C1 segment of cervical spinal cord (tissue), 14 donors: ENCODE measurements around the gene ICA1.
"Not testable (repeated sequence)": the region's sequence is repeated elsewhere in the genome, so short reads cannot be mapped to it uniquely, and the experiment has no call there.

ENCODE experiments used
- DNase-seq, 14 donors: peaks; one replicate each; lab custom pipeline; 2025; lab: John Stamatoyannopoulos, UW

ICA1 gene

GRCh38 chr7:8261711-8262695 lies at the start of gene ICA1:
TSS of gene ICA1 (minus strand) at chr7:8262167. CDS start at chr7:8235926, 26,241 bp downstream.
- DNase-seq = peak in 7 of 14 donors; percentile 2 to 70 (median 24)

DNA sequence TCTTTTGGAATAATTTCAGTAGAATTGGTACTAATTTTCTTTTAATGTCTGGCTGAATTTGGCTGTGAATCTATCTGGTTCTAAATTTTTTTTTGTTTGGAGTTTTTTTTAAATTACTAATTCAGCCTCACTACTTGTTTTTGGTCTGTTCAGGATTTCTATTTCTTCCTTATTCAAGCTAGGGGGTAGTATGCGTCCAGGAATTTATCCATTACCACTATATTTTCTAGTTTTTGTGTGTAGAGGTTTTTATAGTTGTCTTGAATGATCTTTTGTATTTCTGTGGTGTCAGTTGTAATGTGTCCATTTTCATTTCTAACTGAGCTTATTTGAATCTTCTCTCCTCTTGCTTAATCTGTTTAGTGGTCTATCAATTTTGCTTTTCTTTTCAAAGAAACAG lies 48.9 kb upstream of the ICA1 start:
- no peak for DNase-seq

GRCh38 chr7:8305625-8306388 lies 43.8 kb upstream of the ICA1 start:
- DNase-seq = no peak

DNA sequence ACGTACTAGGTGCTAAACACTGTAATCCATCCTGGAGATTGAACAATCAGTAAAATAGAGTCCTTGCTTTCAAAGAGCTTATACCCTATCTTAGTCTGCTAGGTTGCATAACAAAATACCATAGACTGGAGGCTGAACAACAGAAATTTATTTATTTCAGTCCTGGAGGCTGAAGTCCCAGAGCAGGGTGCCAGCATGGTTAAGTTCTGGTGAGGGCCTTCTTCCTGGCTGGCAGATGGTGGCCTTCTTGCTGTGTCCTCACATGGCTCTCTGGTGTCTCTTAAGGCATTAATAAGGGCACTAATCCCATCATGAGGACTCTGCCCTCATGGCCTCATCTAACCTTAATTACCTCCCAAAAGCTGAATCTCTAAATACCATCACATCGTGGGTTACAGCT lies 43.1 kb upstream of the ICA1 start:
- DNase-seq = no peak

- DNase-seq = no peak
These were observed 42.0 kb upstream of the ICA1 start for GRCh38 chr7:8303904-8304528.

DNA sequence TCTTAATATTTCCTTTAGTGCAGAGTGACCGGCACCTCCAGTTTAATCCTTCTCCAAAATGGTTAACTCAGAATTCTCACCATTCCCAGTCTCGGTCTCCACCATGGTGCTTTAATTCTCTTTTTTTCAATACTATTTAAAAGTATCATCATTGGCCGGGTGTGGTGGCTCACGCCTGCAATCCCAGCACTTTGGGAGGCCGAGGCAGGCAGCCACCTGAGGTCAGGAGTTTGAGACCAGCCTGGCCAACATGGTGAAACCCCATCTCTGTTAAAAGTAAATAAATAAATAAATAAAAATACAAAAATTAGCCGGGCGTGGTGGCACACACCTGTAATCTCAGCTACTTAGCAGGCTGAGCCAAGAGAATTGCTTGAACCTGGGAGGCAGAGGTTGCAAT lies 35.1 kb upstream of the ICA1 start:
- not testable (repeated sequence) for DNase-seq

DNA sequence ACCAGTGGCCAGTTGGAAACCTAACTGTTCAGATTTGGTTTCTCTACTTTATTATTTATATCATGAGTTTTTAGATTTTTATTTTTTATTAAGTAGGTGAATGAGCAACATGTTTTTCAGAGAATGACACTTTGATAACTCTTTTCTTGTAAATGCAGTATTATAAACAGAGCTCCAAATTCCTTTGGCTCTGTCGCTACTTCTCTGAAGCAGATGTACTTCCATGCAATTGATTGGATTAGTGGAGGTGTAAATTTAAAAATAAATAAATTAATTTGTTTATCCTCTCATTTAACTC lies 34.3 kb upstream of the ICA1 start:
- DNase-seq = no peak

DNA sequence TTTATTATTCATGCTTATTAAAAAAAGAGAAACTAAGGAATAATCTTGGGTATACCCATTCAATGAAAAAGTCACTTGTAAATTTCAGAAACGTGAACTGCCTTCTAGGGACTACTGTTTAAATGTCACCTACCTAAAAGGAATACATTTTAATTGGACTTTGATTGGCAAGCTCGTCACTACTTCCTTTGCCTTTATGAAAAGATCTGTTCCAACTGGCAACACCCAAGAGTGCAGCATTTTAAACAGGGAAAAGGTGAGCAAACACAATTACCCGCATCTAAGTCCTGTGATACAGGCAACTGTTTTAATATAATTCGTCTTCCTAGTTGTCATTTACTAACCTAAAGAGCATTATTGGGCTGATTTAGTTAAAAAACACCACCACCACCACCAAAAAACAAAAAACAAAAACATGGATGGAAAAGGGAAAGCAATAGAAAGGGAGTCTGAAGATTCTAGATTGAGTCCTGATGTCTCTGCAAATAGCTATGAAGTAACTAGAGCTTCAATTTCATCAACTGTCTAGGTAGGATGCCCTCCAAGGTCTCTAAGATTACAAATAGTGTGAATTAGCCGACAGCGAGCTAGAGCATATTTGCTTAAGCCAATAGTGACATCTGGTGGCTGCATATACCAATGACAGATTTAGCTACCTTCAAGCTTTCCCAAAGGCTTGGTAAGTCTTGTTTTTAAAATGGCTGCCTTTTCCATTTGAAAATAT lies 33.8 kb upstream of the ICA1 start:
- DNase-seq = peak in 6 of 14 donors; percentile 1 to 66 (median 4)

DNA sequence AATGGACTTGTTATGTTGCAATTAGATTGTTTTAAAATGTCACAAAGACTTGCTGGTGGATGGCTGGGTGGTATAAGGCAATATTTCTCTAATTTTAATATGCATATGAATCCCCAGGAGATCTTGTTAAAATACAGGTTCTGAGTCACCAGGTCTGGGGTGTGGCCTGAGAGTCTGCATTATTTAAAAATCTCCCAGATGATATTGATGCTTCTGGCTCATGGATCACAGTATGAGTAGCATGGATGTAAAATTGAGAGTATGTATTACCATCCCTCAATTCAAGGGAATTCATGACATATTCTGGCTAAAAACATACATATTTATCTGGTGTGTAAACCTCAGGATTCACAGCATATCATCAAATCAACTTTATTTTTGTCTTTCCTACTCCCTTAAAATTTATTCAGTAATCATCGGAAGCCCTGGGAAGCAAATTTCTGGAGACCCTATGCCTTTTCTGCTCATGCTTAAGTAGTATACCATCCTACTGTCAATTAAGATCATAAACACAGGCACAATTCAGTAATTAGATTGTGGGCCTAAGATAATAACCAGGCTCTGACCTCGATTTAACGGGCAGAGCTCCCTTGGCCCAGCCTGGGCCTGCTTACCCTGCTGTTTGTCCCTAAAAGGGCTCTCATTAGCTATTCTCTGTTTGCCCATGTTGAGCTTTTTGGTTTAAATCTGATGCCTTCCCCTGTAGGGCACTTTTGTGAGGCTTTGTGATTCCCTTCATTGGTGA lies 29.6 kb upstream of the ICA1 start:
- no peak for DNase-seq

DNA sequence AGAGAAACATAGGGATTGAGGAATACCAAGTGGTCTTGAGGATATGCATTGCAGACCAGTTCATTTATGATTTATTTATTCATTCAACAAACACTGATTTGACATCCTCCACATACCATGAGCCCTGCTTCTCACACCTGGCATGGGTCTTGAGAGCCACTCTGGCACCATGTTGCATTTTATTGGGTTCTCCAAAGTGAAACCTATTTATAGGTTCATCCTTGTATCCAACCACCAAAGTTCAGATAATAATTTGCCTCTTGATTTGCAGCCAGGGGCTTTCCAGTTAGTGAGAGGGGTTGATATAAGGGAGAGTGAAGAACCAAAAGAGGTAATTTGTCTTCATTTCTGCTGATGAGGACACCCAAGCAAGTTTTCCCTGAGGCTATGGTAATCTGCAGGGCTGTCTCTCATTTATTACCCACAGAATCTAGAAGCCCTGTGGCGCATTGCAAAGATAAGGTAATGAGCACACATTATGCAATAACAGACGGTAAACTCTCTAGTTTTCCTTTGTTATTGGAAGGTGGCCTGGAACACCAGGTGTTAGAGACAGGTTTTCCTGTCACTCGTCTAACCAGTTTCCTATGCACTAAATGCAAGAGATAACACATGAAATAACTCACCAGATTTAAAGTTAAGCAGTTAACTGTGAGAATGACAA lies 28.8 kb upstream of the ICA1 start:
- DNase-seq = peak in 1 of 14 donors; percentile 44

- DNase-seq = no peak
These were observed 24.2 kb upstream of the ICA1 start for GRCh38 chr7:8286118-8286517.

DNA sequence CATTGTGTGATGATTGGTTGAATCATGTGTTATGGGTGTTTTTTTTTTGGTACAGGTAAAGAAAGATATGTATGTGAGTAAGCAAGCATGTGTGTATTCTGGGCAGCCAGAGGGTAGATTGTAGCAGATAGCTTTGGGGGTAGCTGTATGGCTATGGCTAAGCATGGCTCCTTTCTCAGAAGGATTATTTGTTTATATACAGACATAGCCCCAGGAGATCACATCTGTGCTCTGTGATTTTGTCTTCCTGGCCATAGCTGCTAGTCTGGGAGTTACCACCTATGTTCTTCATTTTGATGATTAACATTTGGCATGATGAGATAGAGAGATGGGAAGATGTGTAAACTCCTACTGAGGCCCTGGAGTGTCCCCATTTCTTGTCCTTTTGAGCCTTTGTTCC lies 23.2 kb upstream of the ICA1 start:
- no peak for DNase-seq

- DNase-seq = no peak
These were observed 22.6 kb upstream of the ICA1 start for GRCh38 chr7:8284606-8285005.

DNA sequence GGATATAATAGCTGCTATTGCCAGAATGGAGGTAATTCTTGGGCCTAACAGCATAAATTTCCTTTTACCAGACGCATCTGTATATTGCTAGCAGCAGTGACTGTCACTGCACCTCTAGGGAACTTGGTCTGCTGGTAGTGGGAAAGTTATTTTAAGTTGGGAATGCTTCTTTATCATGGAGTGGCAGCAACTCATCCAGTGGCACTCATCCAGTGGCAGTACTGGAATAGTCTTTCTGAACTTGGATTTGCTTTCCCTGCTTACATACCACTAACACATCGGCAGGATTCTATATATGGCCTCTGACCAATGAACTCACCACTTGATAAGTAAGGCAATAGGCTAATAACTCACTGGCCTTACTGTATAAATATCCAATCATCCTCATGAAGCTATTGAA lies 22.0 kb upstream of the ICA1 start:
- DNase-seq = no peak

DNA sequence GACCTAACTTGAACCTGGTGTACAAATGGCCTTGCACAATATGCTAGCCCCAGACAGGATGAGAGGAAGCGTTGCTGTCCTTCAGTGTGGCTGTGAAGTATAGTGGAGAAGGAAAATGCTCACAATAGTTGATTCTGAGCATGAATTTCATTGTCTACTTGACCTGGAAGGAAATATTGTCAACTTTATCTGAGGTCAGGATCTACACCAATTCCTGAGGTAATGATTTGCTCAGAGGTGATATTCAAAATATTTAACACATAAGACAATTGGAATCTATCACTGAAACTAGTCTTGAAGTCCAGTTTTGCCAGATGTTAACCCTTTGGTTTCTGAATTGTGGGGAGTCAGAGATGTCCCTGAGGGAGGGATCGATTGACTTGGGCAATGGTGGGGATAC lies 20.9 kb upstream of the ICA1 start:
- DNase-seq = no peak

- no peak for DNase-seq
These were observed 20.2 kb upstream of the ICA1 start for GRCh38 chr7:8282162-8282561.

GRCh38 chr7:8278183-8278582 lies 16.2 kb upstream of the ICA1 start:
- DNase-seq = no peak

GRCh38 chr7:8277394-8277982 lies 15.5 kb upstream of the ICA1 start:
- DNase-seq = no peak

- no peak for DNase-seq
These were observed 12.6 kb upstream of the ICA1 start for GRCh38 chr7:8274589-8274988.

DNA sequence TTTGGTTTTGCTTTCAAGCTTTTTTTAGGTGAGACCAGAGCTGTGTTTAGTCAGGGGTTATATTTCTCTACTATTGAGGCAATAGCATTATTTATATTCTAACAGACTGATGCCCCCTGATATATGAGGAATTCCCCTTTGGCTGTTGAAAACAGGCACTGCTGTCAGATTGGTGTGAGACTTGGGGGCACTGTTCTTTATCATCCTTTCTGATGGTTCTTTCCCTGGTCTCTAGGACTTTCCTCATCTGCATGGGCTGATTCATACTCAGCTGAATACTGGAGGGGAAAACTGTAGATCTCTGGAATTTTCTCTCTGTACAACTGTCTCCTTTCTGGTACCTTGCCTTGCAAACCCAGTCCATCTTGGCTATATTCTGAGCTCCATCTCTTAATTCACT lies 10.0 kb upstream of the ICA1 start:
- DNase-seq = no peak
